GM18520 (cell line): ENCODE data around the gene NRM.
A peak's percentile ranks its signal among the peaks of the same experiment; 100 is the strongest.

Experiments
- ATAC-seq: cut with Tn5 transposase; IDR thresholded peaks from one replicate; pipeline ENCODE4 v1.9.1; 2021; ENCODE audit not compliant: unreplicated experiment

NRM gene

GRCh38 chr6:30689022-30689865 is 1.5 kb downstream of the NRM start:
- ATAC-seq = no peak

DNA sequence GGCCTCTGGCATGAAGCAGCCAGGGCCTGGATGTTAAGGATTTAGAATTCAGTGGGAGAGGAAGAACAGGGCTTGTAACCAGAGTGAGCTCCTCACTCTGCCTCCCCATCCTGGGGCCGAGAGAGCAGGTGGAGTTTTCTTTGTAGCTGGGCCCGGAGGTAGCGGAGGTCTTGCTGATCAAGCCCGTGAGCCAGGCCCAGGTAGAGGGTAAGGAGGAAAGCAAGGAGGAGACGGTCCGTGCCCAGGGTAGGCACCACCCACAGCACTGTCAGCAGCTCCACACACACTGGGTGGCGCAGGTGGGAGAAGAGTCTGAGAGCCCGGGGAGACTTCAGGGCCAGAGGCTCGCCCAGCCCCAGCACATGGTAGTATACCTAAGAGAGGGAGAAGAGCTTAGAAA is 2.2 kb downstream of the NRM start:
- no peak for ATAC-seq

- ATAC-seq = no peak
Observed at GRCh38 chr6:30687659-30688431, 2.9 kb downstream of the NRM start.

- peak; percentile 42 for ATAC-seq
Observed at GRCh38 chr6:30686908-30687658, 3.7 kb downstream of the NRM start.

DNA sequence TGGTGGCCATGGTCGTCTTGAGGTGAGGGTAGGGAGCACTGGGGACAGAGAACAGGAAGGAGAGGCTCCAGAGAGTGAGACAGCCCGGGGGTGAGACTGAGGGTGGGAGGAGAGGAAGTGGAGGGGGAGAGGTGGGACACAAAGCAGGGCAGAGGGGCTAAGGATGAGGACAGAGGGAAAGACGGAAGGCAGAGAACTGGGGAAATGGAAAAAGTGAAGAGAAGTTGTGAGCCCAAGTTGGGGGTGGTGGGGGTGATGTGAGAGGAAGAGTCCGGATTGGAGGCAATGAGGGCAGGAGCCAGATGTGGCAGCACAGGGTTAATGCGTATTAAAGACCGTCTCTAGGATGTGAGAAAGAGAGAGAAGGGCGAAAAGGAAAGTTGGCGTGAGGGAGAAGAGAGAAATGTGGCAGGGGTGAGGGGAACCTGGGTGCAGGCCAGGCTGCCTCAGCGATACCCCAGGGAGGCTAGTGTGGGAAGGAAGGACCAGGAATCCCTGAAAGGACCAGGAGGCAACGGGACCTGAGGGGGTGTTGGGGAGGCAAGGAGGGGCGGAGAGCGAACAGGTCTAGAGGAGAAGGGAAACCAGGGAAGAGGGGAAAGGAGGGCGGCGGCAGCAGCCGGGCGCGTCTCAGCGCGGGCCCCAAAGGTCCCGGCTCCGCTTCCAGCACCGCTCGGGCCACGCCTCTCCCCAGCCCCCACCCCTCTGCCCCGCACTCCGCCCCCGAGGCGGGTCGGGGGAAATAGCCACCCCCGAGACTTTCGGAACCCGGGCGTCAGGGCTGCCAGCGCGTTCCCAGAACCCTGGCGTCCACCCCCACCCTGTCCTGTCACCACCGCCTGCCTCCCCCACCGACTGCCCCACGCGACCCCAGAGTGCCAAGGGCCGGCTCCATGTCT is 4.5 kb downstream of the NRM start, which contains the start of gene PPP1R18:
TSS of gene PPP1R18 (minus strand) at position 637 of the 899 bp plus-strand sequence. CDS start at position 10, 627 bp downstream.
- no peak for ATAC-seq

- ATAC-seq = no peak
Observed at GRCh38 chr6:30685157-30686008, 5.4 kb downstream of the NRM start.

- ATAC-seq = no peak
Observed at GRCh38 chr6:30684386-30685156, 6.2 kb downstream of the NRM start.

- no peak for ATAC-seq
Observed at GRCh38 chr6:30683980-30684338, 6.8 kb downstream of the NRM start.

DNA sequence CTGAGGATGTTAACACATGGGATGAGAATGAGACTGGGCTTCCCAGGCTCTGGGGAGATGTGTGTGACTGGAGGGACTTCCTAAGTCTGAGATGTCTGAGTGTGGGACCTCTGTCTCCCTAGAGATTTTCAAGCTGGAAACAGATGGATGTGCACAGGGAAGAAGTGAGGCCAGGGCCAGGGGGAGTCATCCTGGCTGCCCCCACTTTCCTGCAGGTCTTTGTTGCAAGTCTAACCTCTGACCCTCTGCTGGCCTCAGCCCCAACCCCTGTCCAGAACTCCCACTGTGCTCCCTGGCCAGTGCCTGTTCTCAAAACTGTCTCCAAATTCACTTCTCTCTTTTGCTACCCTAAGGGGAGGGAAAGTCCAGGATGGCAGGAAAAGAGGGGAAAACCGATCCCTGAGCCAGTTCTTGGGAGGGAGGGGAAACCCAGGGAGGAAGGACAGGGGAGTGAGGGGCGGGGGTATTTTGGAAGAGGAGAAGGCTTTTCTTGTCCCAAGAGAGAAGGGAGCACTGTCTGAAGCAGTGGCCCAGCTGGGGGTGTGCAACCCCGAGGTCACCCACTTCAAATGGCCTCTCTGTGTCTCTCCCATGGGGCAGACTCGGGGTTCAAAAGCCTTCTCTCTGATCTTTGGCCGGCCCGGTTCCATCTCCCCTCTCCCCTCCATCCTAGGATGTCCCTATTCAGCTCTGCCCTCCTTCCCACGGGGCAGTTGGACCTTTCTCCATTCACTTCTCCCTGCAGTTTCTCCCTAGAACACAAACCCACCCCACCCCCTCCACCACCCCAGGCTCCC is 7.4 kb downstream of the NRM start:
- ATAC-seq = no peak

DNA sequence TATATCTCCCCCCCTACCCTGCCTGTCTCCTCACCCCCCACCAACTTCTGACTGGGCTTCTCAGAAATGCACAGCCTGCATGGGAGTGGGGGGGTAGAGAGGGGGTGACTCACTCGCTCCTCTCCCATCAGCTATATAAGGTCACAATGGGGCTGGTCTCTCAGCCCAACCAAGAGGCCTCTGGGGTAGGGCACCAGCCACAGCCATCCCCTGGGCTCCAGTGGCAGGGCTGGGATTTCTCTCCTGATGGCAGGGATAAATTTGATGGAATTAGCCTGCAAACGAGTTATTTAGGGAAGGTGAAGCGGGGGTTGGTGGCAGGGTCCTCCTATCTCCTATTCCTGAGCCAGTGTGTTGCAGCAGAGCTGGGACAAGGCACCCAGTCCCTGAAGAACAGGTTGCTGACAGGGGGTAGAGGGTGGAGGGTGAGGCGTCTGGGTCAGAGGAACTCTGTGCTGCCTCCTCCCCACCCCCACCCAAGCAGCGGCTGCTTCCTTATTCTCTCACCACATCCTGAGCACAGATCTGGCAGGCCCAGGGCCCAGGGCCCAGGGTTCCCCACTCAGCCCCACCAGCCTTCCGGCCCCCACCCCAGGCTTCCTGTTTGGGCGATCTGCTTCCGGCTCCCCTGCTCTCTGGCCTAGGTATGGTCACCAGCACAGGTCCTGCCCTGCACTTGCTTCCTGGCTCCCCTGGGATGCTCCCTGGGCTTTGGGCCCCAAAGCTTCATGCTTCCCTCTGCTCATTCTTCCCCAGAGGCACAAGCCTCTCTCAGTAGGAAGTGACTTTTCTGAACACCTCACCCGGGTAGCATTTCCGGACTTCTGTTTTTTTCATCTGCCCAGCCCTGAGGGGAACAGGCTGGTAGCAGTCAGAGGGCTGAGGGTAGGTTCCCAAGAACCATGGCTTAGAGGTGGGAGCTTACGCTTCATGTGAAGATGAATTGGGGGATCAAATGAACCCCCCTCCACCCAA is 8.4 kb downstream of the NRM start:
- ATAC-seq = peak; percentile 22

DNA sequence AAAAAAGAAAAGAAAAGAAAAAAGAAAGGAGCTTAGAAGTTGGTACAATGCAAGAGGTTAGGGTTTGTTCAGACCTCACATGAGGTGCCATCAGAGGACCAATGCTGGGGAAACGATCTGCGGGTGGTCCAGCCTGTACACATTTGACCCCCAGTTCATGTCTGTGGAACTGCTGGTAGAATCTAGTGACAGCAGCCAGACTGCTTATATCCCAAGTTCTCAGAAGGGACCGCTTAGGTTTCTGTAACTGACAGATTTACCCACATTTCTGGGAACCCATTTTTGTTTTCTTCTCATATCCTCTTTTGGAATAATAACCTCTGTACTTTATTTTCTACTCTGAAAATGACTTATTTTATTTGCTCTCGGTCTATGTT is 9.0 kb downstream of the NRM start:
- ATAC-seq = no peak

DNA sequence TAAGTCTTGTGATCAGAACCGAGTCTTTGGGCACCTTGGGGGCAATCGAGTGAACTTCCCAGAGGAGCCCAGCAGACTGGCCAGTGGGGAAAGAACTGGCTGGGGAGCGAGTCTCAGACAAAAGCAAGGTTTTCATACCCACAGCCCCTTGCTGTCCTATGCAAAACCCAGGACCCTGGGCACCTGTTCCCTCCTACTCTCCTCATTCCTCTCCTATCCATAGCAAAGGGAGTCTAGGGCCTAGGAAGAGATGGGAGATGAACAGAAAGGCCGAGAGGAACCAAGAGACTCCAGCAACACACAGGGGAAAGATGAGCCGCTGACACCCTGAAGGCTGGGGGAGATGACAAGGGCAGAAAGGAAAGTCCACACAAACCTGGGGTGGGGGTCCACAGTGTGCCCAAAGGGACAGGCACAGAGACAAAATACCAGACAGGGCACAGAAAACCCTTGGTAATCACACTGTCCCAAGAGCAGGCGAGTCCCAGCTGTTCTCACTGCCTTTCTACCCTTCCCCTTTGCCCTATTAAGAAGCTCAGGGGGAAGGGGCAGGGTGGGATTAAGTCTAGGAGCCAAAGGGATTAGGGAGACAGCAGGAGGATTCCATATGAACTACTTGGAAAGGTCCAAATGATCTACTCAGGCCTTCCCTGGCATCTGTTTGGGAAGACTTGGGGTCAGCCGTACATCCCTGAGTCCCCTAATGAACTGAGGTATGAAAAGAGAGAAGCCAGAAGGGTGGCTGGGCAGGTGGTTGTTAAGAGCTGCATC is 10.8 kb downstream of the NRM start:
- no peak for ATAC-seq

DNA sequence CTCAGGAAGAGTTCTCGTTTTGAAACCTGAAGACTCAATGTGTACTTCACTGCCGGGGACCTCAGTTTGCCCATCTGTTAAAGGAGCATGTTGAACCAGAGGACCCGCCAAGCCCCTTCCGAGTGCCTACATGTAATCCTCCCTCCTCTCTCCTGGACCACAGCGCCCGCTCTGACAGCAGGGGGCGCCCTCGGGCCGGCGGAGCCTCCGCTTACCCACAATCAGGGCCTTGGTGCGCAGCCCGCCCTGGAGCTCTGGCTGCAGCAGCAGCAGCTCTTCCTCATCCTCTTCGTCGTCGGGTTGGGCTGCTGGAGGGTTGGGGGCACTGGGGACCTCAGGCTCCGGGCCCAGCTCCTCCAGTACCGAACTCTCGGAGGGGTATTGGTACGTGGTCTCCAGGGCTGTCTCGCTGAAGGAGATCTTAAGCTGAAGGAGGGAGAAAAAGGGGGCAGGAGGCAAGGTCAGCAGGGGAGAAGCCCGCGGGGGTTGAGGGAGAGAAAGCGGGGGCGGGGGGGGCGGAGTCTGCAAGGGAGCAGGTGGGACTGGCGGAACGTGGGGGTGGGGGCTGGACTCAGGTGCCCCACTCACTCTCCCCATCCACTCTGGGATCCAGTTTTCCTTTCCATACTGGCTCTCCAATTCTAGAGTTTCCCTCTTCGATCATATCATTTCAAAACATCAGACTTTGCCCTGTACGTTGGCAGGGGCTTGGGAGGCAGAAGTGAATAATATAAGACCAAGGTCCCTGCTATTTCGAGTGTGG is 11.6 kb downstream of the NRM start:
- peak; percentile 54 for ATAC-seq

GRCh38 chr6:30676660-30677285 is 14.0 kb downstream of the NRM start:
- no peak for ATAC-seq
